Putamen (tissue), 1 donor: Measurements from ENCODE around the gene TRMO.

Experiments used
- DNase-seq: peaks from one replicate; pipeline ENCODE4 v3.0.0-alpha.2; 2016; ENCODE audit warnings: low spot score

Gene TRMO

GRCh38 chr9:97903177-97903576, 19.1 kb downstream of the TRMO start:
- no peak for DNase-seq

- no peak for DNase-seq
These were observed 21.3 kb downstream of the TRMO start for GRCh38 chr9:97900738-97901565.

GRCh38 chr9:97900103-97900737, 22.1 kb downstream of the TRMO start:
- no peak for DNase-seq

- no peak for DNase-seq
These were observed 26.5 kb downstream of the TRMO start for GRCh38 chr9:97895695-97896332.

- no peak for DNase-seq
These were observed 27.1 kb downstream of the TRMO start for GRCh38 chr9:97895211-97895610.

- no peak for DNase-seq
These were observed 29.9 kb downstream of the TRMO start for GRCh38 chr9:97892421-97892820.

- DNase-seq = no peak
These were observed 30.6 kb downstream of the TRMO start for GRCh38 chr9:97891736-97892135.

- DNase-seq = no peak
These were observed 32.1 kb downstream of the TRMO start for GRCh38 chr9:97889941-97890887.

GRCh38 chr9:97880336-97880735, 42.0 kb downstream of the TRMO start:
- no peak for DNase-seq

GRCh38 chr9:97876061-97876460, 46.2 kb downstream of the TRMO start:
- DNase-seq = no peak

- DNase-seq = no peak
These were observed 47.2 kb downstream of the TRMO start for GRCh38 chr9:97875111-97875510.

GRCh38 chr9:97874624-97875023, 47.7 kb downstream of the TRMO start:
- DNase-seq = no peak

GRCh38 chr9:97873882-97874281, 48.4 kb downstream of the TRMO start:
- DNase-seq = no peak

GRCh38 chr9:97873425-97873824, 48.9 kb downstream of the TRMO start:
- DNase-seq = no peak

GRCh38 chr9:97868859-97869258, 53.4 kb downstream of the TRMO start:
- no peak for DNase-seq

- DNase-seq = no peak
These were observed 55.5 kb downstream of the TRMO start for GRCh38 chr9:97866848-97867247.

GRCh38 chr9:97866300-97866699, 56.0 kb downstream of the TRMO start:
- no peak for DNase-seq

- DNase-seq = no peak
These were observed 57.9 kb downstream of the TRMO start for GRCh38 chr9:97864396-97864795.

- DNase-seq = no peak
These were observed 59.0 kb downstream of the TRMO start for GRCh38 chr9:97863314-97863713.

GRCh38 chr9:97861148-97861475, 61.2 kb downstream of the TRMO start:
- no peak for DNase-seq

GRCh38 chr9:97860451-97861147, 61.7 kb downstream of the TRMO start:
- no peak for DNase-seq

- no peak for DNase-seq
These were observed 63.0 kb downstream of the TRMO start for GRCh38 chr9:97859346-97859745.
